ENCODE measurements around the gene TIAM1.
A peak's percentile ranks its signal among the peaks of the same experiment; 100 is the strongest.

TIAM1 gene

DNA sequence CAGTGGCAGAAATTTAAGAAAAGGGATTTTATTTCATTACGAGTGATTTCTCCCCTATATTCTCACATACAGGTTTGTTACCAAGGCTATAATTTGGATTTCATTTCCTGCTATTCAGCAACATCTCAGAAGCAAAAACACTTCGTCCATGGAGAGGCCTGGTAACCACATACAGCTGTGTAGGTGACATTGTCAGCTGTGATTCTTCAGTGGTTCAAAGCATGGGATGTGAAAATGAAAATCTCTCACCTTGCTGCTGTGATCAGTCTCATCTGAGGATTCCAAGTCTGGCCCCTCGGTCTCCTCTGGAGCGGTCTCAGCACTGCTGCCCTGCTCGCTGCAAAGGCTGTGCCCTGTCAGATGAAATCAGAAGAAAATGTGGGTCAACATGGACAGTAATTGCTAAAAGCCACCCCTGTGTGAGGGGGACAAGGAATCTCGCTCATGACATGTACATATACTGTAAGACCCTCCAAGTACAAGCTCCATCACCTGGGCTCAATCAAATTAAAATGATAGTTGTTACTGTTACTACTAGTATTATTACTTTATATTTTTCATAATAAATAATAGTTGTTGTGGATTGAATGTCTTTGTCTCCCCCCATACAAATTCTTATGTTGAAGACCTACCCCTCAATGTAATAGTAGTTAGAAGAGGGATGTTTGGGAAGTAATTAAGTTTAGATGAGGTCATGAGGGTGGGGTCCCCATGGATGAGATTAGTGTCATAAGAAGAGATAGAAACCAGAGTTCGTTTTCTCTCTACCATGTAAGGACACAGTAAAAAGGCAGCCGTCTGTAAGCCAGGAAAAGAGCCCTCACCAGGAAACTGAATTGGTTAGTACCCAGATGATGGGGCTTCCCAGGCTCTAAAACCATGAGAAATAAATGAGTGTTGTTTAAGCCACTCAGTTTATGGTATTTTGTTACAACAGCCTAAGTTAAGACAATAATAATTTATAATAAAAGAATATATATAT is 179.1 kb downstream of the TIAM1 start:
- no peak for DNase-seq

DNA sequence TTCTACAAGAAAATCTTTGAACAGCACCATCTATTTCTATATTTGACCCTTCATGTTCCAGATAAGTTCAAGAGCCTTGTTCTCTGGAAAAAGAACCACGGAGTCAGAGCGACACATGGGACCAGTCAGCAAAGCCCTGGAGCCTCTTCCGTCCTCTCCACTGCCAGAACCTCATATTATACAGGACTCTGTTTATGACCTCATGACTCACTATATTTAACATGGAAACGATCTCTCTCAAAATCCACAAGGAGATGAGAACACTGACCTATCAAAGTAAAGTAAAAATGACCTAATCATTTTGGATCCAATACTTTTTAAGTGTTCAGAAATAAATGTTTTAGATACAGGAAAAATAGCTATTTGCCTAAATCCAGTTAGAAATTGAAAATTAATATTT is 181.2 kb downstream of the TIAM1 start:
- DNase-seq = peak; percentile 46

DNA sequence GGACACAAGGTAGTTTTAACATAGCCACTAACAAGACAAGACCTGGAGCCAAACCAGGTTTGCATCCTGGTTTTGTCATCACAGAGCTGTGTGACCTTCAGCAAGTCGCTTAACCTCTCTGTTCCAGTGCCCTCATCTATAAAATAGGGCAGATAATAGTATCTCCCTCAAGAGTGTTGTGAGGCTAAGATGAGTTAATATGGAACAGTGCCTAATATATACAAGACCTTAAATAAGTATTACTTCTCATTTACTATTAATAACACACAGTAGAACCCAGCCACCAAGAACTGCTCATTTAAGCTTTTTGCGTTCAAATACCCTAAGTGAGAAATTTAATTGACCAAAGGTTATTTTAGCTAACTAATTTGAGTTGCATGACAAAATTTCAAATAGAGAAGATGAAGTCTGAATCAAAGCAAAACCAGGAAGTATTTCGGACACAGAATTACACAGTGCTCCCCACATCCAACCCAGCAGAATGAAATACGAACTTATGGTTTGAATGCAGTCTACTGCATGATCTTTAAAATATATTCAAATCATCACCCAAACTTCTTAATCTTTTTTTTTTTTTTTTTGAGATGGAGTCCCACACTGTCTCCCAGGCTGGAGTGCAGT is 181.9 kb downstream of the TIAM1 start:
- no peak for DNase-seq

DNA sequence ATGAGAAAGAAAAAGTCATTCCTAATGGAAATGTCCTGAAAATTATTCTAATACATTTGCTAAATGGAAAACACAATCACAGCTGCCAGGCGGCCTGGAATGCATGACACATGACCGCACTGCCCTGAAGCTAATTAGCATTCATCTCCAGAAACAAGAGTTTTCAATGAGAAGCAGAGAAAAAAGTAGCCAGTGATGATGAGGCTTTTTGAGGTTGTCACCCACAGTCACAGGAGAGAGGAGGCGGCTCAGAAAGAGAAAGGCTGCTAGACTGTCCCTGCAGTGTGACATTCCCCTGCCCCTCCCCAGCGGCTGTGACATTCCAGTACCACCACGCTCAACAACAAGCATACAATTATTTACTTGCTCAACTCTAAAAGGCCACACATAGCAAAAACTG is 182.9 kb downstream of the TIAM1 start:
- DNase-seq = peak; percentile 65

DNA sequence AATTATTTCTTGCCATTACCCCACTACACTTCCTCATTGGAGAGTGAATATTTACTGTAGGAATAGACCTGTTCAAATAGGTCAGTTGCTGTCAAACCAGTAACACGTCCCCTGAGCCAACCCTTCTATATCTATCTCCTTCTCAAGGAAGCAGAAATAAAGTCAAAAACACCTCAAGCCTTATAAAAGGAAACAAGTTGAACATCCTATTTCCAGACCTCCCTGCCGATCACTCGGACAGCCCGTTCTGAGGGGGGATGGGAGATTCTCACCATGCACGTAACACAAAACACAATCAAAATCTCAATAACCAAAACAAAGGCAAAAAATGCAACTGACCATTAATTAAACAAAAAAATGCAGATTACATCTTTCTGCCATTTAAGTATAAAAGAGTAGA is 184.3 kb downstream of the TIAM1 start:
- no peak for DNase-seq

DNA sequence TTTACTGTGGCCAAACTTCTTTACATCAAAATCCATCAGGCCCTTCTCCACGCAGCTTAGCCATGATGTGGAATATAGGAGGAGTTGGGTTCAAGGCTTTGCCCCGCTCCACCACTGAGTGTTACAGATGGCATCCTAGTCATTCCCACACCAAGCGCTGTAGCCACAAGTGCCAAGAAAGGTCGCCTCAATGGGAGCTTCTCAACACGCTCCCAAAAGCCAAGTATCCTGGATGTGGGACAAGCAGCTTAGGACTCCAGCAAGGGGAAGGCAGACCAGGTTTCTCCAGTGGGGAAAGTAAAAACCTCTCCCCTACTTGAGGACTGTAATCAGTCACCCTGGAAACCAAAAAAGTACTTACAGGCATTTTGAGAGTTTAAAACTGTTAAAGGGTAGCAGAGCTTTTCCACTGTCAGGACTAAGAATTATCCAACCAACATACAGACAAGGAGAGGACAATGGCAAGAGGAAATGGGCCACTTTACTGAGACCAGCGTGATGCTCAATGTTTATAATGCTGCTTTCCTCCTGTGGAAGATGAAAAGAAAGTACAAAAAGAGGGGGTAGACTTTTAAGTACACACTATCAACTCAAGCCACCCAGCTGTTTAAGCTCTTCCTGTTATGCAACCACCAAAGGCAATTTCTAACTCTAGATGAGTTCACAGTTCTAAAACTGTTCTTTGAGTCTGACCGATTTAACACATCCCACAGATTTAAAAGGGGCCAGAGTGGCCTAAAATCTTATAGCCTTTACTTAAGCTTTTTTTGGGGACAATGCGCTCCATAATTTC is 185.1 kb downstream of the TIAM1 start:
- no peak for DNase-seq

DNA sequence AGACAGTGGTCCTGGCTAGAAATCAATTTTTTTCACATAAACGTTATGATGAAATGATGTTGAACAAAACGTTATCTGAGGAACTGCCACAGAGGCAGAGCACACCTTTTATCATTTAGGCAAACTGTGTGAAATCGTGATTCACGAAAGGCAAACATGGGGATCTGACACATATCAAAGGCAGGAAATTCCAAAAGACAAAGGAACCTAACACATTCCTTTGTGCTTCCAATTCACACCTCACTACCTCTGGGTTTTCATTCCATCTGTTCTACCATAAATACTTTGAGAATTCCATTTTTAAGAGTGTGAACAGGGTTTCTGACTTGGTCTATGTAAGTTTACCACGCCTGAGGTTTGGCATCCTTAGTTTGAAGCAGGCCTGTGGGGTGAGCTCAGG is 186.3 kb downstream of the TIAM1 start:
- DNase-seq = no peak

DNA sequence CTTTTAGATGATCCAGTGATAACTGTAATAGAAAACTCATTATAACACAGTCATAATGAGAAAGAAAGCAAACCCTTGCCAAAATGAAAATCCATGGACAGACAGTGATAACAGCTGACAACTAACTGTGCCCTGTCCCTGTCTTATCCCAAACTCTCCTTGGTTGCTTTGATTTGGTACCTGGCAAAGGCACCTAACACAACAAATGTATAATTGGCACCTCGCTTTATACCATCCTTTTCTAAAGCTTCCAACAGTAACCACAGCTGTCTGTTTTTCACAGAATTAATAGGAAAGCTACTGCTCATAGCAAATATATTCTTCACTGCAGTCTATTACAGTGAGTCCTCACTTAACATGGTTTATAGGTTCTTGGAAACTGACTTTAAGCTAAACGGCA is 187.4 kb downstream of the TIAM1 start:
- DNase-seq = no peak

DNA sequence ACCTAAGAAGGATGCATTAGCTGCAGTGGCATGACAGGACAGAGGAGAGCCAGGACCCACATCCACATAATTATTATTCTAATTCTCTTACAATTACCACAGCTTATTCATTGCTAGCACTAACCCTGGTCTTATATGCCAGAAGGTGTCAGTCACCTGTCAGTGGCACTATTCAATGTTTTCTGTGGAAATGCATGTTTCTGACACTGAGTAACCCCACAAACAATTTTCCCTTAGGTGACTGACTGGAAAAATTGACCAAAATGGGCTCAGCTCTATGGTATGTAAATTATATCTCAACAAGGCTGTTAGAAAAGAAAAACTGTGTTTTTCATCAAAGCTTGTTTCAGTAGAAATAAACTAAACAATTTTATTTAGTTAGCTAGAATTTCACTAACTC is 187.9 kb downstream of the TIAM1 start:
- DNase-seq = no peak

DNA sequence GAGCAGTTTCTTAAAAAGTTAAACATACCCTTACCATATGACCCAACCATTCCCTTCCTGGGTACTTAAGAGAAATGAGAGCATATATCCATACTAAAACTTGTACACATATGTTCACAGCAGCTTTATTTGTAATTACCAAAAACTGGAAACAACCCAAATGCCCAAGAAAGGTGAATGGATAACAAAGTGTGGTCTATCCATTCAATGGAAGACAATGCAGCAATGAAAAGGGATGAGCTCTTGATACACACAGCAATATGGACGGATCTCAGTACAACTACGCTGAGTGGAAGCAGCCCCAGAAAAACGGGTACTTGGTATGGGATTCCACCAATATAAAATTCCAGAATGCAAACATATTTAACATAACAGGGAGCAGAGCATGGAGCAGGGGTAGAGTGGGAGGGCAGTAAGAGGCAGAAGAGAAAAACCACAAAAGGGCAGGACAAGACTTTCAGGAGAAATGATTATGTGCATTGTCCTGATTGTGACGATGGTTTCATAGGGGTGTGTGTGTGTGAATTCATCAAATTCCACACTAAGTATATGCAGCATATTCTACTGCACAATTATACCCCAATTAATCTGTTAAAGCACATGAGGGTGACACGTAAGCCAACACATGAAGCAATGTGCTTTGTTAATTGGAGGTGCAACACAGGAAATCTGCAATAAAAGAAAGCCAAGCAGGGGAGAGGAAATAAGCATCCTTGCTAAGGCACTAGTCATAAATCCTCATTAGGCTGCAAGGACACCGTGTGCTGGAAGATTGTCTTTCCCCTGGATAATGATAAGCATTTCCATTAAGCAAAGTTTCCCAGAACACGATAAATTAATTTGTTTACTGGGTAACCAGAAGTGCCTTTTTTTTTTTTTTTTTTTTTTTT is 192.7 kb downstream of the TIAM1 start:
- DNase-seq = no peak

DNA sequence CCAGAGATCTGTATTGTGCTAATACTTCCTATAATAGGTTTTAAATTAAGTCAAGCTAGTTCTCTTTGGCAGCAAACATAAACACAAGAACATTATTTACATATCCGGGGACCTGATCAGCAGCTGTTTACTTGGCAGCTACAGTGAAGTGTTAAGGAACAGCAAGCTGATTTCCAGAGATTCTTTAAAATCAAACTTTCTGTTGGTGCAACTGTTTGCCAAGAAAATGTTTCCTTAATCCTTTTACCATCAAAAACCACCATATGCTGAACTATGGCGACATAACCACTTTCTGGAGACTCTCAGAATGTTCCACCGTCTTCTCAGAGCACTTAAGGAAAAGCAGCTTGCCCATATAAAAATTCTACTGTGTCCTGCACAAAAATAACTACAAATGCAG is 198.8 kb downstream of the TIAM1 start:
- DNase-seq = no peak

DNA sequence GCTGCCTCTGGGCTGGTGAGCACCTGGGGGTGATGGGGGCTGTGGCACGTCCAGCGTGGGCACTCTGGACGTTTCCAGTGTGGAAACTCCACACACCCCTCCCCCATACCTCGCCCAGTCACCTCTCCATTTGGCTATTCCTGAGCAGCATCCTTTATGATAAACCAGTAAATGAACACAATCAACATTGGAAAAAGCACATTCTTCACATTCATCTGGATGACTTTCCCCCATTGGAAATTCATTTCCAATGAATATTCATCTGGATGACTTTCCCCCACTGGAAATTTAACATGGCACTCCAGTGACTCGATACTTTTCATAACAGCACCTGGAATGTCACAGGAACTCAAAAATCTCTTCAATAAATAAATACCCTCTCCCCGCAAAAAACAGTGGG is 201.0 kb downstream of the TIAM1 start:
- peak; percentile 26 for DNase-seq

DNA sequence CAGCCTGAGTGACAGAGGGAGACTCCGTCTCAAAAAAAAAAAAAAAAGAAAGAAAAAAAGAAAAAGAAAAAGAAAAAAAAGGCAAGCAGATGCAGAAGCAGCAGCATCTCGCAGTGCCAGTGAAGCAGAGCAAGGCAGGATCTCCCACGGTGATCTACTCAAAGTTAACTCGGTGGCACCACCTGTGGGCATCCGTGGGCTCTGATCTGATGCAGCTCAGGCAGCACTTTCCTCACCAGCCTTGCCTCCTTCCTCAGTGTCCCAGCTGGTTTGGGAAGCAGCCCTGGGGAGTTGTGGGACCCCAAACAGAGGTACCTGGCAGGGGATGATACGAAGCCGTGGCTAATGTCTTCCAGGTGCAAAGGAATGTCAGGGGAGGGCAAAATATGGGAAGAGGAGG is 201.5 kb downstream of the TIAM1 start:
- no peak for DNase-seq

DNA sequence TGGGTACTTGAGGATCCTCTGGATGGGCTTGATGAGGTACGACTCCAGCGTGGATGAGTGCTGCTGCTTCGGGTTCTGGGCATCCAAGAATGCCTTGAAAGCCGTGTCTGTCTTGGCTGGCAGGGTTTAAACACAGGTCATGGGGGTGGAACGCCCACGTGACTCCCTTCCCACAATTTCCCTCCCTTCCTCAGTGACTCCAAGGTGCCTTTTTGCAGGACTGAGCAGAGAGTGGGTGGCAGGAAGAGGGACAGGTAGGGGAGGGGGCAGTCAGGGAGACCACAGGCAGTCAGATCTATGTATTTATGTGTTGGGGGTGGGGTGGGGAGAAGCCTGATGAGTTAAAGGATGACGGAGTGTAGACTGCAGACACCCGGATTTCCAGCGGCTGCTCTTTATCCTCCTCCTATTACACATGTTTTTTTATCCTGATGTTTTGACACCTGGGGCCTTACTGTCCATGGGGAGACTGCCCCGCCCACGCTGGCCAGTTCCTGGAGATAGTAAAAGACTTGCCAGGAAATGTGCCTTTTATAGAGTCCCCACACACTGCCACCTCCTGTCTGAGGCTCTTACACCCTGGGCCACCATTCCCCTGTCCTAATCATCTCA is 202.6 kb downstream of the TIAM1 start:
- DNase-seq = no peak

DNA sequence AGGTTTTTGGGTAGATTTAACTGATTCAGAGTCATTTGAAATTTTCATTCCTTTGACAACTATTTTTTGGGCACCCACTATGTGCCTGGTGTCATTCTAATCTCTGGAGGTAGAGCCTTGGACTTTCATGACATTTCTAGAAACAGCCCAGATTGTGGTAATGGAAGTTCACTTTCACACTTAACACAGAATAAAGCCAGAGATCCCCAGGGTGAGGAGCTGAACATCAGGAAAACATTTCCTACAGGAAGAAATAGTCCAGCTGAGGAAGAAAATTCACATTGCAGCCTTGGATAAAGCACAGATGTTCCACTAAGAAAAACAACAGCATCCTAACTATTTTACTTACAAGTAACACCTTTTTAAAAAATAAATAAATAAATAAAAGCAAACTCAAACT is 203.4 kb downstream of the TIAM1 start:
- DNase-seq = no peak

DNA sequence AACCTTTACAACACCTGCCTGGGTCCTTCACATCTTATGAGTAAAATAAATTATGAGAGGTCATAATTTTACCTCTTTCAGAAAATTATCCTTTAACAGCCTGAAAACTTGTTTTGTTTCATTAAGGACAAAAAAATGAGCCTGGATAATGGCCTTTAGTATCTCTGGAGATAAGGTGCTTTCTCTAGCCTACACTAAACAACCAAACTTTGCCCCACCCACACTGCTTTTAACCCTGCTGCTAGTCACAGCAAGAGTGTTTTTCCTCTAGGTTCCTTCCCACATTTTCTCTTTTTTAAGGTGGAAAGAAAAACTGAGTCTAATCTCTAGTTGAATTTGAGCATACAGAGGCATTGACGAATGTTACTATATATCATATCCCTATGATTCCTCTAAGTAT is 204.0 kb downstream of the TIAM1 start:
- no peak for DNase-seq

DNA sequence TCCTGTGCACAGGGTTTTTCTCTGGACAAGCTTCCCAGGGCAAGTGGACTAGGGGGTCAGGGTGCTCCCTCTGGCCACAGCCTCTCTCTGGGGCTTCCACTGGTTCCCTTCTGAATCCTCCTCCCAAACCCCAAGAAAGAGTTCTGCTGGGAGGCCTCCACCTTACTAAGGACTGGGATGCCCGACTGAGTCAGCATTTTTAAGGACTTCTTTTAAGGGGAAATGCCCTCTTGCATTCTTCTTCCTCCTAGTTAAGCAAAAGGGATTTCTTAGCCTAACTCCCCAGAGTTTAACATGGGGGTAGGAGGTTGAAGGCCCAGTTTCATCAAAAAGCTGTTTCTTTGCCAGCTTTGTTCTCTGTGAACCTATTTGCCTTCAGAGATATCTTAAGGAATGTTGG is 206.1 kb downstream of the TIAM1 start:
- no peak for DNase-seq

DNA sequence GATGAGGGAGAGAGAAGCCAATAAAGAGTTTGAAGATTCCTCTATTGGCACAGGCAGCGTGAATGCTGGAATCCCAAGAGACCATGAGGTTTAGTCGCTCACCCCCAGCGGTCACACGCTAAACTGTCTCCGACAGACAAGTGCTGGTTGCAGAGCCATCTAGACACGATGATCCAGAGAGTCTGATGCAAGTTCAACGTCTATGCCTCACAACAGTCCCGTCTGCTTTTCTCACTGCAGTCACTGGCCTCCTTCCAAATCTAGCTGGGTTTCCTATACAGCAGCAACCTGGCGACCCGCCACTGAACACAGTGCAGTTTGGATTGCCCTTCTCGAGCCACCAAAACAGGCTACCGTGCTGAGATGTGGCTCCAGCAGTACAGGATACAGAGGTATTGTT is 207.2 kb downstream of the TIAM1 start:
- DNase-seq = peak; percentile 80

DNA sequence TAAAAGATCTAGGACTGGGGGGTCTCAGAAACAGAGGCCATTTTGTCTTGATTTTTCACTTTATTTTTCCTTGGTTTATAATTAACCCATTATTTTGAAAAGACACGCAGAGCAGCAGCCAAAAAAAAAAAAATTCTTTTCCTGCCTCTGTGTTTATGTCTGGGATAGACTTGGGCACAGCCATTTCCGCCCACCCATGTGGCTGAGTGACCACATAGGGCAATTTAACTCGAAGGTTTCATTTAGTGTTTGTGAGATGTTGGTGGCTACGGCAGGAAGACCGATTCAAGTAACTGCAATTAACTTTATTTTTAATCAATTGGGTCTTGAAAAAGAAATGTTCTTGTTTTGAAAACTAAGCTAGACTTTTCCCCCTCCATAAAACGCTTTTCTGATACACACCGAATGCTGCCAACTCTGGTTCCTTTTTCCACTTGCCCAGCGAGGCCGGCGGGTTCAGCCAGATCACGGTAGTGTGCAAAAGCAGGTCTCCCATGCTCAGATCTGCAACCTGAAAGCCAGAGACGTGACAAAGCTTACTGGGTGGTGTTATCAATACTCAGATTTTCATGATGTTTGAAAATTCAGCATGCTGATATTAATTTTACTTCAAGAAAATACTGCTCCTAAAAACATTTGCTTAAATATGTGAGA is 208.4 kb downstream of the TIAM1 start:
- DNase-seq = no peak

DNA sequence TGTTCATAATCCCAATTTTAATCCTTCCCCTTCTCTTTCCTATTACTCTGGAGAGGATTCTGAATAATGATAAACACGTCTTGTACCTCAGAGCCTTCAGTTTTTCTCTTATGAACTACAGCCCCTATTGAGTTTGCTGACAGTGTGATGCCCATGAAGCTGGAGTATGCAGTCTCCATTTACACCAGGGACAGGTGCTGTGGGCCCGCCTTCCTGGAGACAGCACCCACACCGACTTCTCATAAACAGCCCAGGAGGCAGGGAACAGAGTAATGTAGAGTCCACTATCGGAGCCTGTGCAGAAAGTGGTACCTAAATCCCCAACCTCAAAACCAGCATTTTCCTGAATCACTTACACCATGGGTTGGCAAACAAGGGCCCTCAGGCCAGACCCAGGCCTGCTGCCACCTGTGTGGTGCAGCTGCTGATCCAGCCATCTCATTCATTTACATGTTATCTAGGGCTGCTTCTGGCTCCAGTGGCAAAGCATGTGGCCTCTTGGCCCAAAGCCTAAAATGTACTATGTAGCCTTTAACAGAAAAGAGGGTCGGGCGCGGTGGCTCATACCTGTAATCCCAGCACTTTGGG is 210.7 kb downstream of the TIAM1 start:
- no peak for DNase-seq

All from fibroblast of skin of abdomen (primary cell).